Adrenal gland (tissue), 12 donors: ENCODE measurements around the gene CDKL1. TPM values are rescaled to one million over a fixed set of nuclear protein-coding genes. Genes with fewer than 3 reads are reported as not detected.

Experiments
- DNase-seq, 7 donors: peaks; one replicate each; pipeline ENCODE4 v3.0.0-alpha.2; 2019 to 2020
- H3K27ac ChIP-seq, 5 donors: fragments of 200-600 bp; sonication (generic) in 4 of 5; 1 replicate in 3 of 5; 2 replicates in 2 of 5; pipeline versions ENCODE4 v1.5.1 to v1.8.0; 2016 to 2020; ENCODE audit warnings: mild to moderate bottlenecking in 1 of 5
- H3K27me3 ChIP-seq: fragments of 200-600 bp; 2 replicates; pipeline ENCODE4 v1.8.0; 2021
- H3K36me3 ChIP-seq, 2 donors: fragments of 200-600 bp; replicated peaks in 1 of 2; 1 replicate in 1 of 2; 2 replicates in 1 of 2; pipeline versions ENCODE4 v1.5.1 to v1.8.0; 2018 to 2022
- H3K4me1 ChIP-seq, 2 donors: fragments of 200-600 bp; replicated peaks in 1 of 2; 1 replicate in 1 of 2; 2 replicates in 1 of 2; pipeline versions ENCODE4 v1.5.1 to v1.8.0; 2018 to 2021
- H3K4me3 ChIP-seq, 4 donors: fragments of 200-600 bp; sonication (generic) in 3 of 4; one replicate each; pipeline ENCODE4 v1.5.1; 2016 to 2018
- H3K9me3 ChIP-seq, 3 donors: fragments of 200-600 bp; sonication (generic) in 1 of 3; replicated peaks in 1 of 3; 1 replicate in 2 of 3; 2 replicates in 1 of 3; pipeline versions ENCODE4 v1.5.1 to v1.8.0; 2016 to 2021
- CTCF ChIP-seq, 6 experiments: fragments of 450-650 bp in 4 of 6; fragments of 200-600 bp in 2 of 6; sonication (generic) in 1 of 6; IDR thresholded peaks; 1 replicate in 5 of 6; 2 replicates in 1 of 6; pipeline versions ENCODE4 v1.5.1 to v1.8.0; 2016 to 2021; ENCODE audit warnings: antibody characterized with exemption in 6 of 6, mild to moderate bottlenecking in 2 of 6, moderate library complexity in 1 of 6
- POLR2A ChIP-seq, 2 donors: fragments of 450-650 bp; IDR thresholded peaks; one replicate each; pipeline ENCODE4 v1.6.1; 2017; ENCODE audit warnings: antibody characterized with exemption in 2 of 2, mild to moderate bottlenecking in 2 of 2, moderate library complexity in 1 of 2
- WGBS, 4 donors: extraction: QIAGEN DNeasy Blood & Tissue Kit in 2 of 4; methylation state at CpG; one replicate each; pipeline versions ENCODE4 v1.1.5 to v1.1.7; 2013 to 2017; 5-methylcytosine and 5-hydroxymethylcytosine counted together
- intact Hi-C, 2 donors: fragments of 100-400 bp; cut with DNase I; formaldehyde crosslinking; loops; one replicate each; pipeline versions ENCODE4 v1.14.1 to v1.15.0; 2022 to 2023
- microRNA-seq, 3 donors: library from miRNA; unstranded; fragments of <30 nt; microRNA quantifications; one replicate each; pipeline ENCODE4, GENCODE V29; 2017 to 2020
- polyA plus RNA-seq, 3 donors: library from polyadenylated mRNA; stranded (reverse); fragments of 200-250 nt in 2 of 3; fragments of 350-450 nt in 1 of 3; fragmentation: Illumina TruSeq in 1 of 3; extraction: RNeasy Lipid Tissue Mini Kit (QIAGEN cat#74804) in 1 of 3; gene quantifications; one replicate each; pipeline ENCODE4 v1.2.3, GENCODE V29; 2013 to 2014
- small RNA-seq, 2 donors: library from RNA; depleted of rRNA; stranded (forward); fragments of <200 nt; gene quantifications; one replicate each; pipeline ENCODE3, GENCODE V24; 2016
- total RNA-seq, 9 donors: library from RNA; depleted of rRNA in 4 of 9; stranded (reverse); fragments of >200 nt in 4 of 9; fragments of 120-200 nt in 1 of 9; fragmentation: NEBNext Ultra II Directional in 1 of 9; extraction: Animal tissue kit (Norgen Biotek cat#: 25700) in 1 of 9; gene quantifications; one replicate each; pipeline versions ENCODE4 v1.1.0 to v1.2.4, GENCODE V29; 2013 to 2023
- donor health status: healthy with polysubstance abuse.
- donor health status: Bipolar disorder and iron deficiency.
- donor health status: DM: yes; HTN: yes; CAD: no.
- donor health status: DM: no; HTN: no; CAD: no.
- donor health status: DM: no; HTN: no; CAD: no.
- donor health status: DM: yes; HTN: yes; CAD: no.

Gene CDKL1
- total and polyA plus RNA-seq, 12 donors = 1.5 to 17.2 (median 7.6) TPM

- no peak overlapping the region for H3K27ac ChIP-seq
- no peak for DNase-seq
- WGBS, 4 donors = 83 to 96% (median 87%) methylated on average over 5 of the region's 5 CpGs
These were observed 106.4 kb downstream of the CDKL1 start for GRCh38 chr14:50290306-50290705.

GRCh38 chr14:50288146-50288545, 108.5 kb downstream of the CDKL1 start:
- Histone ChIP-seq H3K4me1 (no peaks in the 10 kb centered on the region), H3K9me3 (no peaks in the 10 kb centered on the region), H3K36me3 (no peaks in the 10 kb centered on the region), H3K27ac (no peak overlapping the region), H3K27me3 (no peaks in the 10 kb centered on the region), H3K4me3 (no peak overlapping the region)
- no peak for DNase-seq
- TF ChIP-seq CTCF (IDR thresholded peaks at IDR 0.05) (no peak), POLR2A (IDR thresholded peaks at IDR 0.05) (no peak)
- intact Hi-C loops = no loop called here
- 93 to 98% (median 95%) methylated on average over 5 of the region's 5 CpGs for WGBS, 4 donors

More at GRCh38 chr14:50290306-50290705, 106.4 kb downstream of the CDKL1 start:
- H3K4me1 ChIP-seq = no peaks in the 10 kb centered on the region
- intact Hi-C loops = no loop called here
- H3K27me3 ChIP-seq = no peaks in the 10 kb centered on the region
- no peaks in the 10 kb centered on the region for H3K9me3 ChIP-seq
- TF ChIP-seq POLR2A (IDR thresholded peaks at IDR 0.05) = no peak
- no peak for TF ChIP-seq CTCF (IDR thresholded peaks at IDR 0.05)
- no peak overlapping the region for H3K4me3 ChIP-seq
- no peaks in the 10 kb centered on the region for H3K36me3 ChIP-seq

- Histone ChIP-seq H3K4me3 (no peak overlapping the region), H3K4me1 (no peaks in the 10 kb centered on the region), H3K27me3 (no peaks in the 10 kb centered on the region), H3K9me3 (no peaks in the 10 kb centered on the region), H3K27ac (no peak overlapping the region), H3K36me3 (no peaks in the 10 kb centered on the region)
- DNase-seq = no peak
- TF ChIP-seq CTCF (IDR thresholded peaks at IDR 0.05) (no peak), POLR2A (IDR thresholded peaks at IDR 0.05) (no peak)
- intact Hi-C loops = no loop called here
These were observed 110.8 kb downstream of the CDKL1 start for GRCh38 chr14:50285861-50286260.

Small RNA genes lying within 50 kb of the gene (microRNA-seq; reads per million reads assigned to microRNA genes)
- gene MIR4504 = 0 to 0.38 (median 0) reads per million in 3 donors

Small RNA genes lying within 50 kb of the gene (small RNA-seq; reads per million reads assigned to genes)
- 0 reads per million in 2 donors for gene MIR4504

Other genes starting within 250 kb of the CDKL1 start
- gene SOS2, start 165.3 kb downstream of the CDKL1 start, total RNA-seq = 10 to 100 TPM; 17.9 to 36.6 (median 28.5) TPM
- gene SOS2, start 165.3 kb downstream of the CDKL1 start, polyA plus RNA-seq = 10 to 100 TPM in 1 of 3 donors, 1 to 10 TPM in 2; 6.1 to 39.1 (median 9.6) TPM
- gene L2HGDH, start 84.7 kb downstream of the CDKL1 start, total RNA-seq = 1 to 10 TPM; 1.3 to 8.9 (median 5.2) TPM
- gene L2HGDH, start 84.7 kb downstream of the CDKL1 start, polyA plus RNA-seq = 1 to 10 TPM; 1.2 to 5.7 (median 1.3) TPM
- gene DMAC2L, start 84.6 kb downstream of the CDKL1 start, total RNA-seq = 10 to 100 TPM in 6 of 9 donors, 1 to 10 TPM in 3; 4.8 to 19.9 (median 13.5) TPM
- gene DMAC2L, start 84.6 kb downstream of the CDKL1 start, polyA plus RNA-seq = 10 to 100 TPM in 2 of 3 donors, 1 to 10 TPM in 1; 9.4 to 15.0 (median 12.3) TPM
- 100 to 1,000 TPM in 3 of 9 donors, 10 to 100 TPM in 6; 19.7 to 205 (median 36.6) TPM for gene MAP4K5, start 135.7 kb upstream of the CDKL1 start, total RNA-seq
- gene MAP4K5, start 135.7 kb upstream of the CDKL1 start, polyA plus RNA-seq = 10 to 100 TPM in 2 of 3 donors, 1 to 10 TPM in 1; 9.2 to 17.5 (median 16.8) TPM
- gene ATL1, start 163.3 kb upstream of the CDKL1 start, total RNA-seq = 1 to 10 TPM; 2.1 to 7.4 (median 6.2) TPM
- gene ATL1, start 163.3 kb upstream of the CDKL1 start, polyA plus RNA-seq = 10 to 100 TPM in 1 of 3 donors, 1 to 10 TPM in 2; 2.4 to 10.1 (median 2.7) TPM